GM21619 (cell line): ENCODE measurements around the gene TUT7.

Experiments used
- ATAC-seq: cut with Tn5 transposase; IDR thresholded peaks from one replicate; pipeline ENCODE4 v1.9.1; 2021; ENCODE audit not compliant: unreplicated experiment

The TUT7 gene

GRCh38 chr9:86263876-86264275, 90.3 kb downstream of the TUT7 start:
- no peak for ATAC-seq

- ATAC-seq, result no peak
Measured at GRCh38 chr9:86262492-86262891, 91.7 kb downstream of the TUT7 start.

GRCh38 chr9:86259557-86259956, 94.7 kb downstream of the TUT7 start, which contains the start of gene C9orf153:
C9orf153 (minus strand) TSS chr9:86259657; CDS start chr9:86229603, 30,054 bp downstream.
- no peak for ATAC-seq

- no peak for ATAC-seq
Measured at GRCh38 chr9:86257391-86257790, 96.8 kb downstream of the TUT7 start.

GRCh38 chr9:86256653-86257052, 97.6 kb downstream of the TUT7 start:
- ATAC-seq, result no peak

- no peak for ATAC-seq
Measured at GRCh38 chr9:86253577-86253976, 100.6 kb downstream of the TUT7 start.

GRCh38 chr9:86252870-86253269, 101.3 kb downstream of the TUT7 start:
- no peak for ATAC-seq

GRCh38 chr9:86250123-86250522, 104.1 kb downstream of the TUT7 start:
- no peak for ATAC-seq

- no peak for ATAC-seq
Measured at GRCh38 chr9:86248746-86249145, 105.5 kb downstream of the TUT7 start.

GRCh38 chr9:86246752-86247161, 107.5 kb downstream of the TUT7 start:
- peak; percentile 95 for ATAC-seq

- no peak for ATAC-seq
Measured at GRCh38 chr9:86242071-86242470, 112.1 kb downstream of the TUT7 start.

GRCh38 chr9:86241216-86241615, 113.0 kb downstream of the TUT7 start:
- no peak for ATAC-seq

- ATAC-seq, result no peak
Measured at GRCh38 chr9:86238861-86239770, 115.1 kb downstream of the TUT7 start.
